Panc1 (cell line): ENCODE results near the gene PIGV.

Source experiments
- CTCF ChIP-seq: fragments of 450-650 bp; IDR thresholded peaks from 2 replicates; pipeline ENCODE4 v1.5.1; 2017; ENCODE audit warnings: mild to moderate bottlenecking
- REST ChIP-seq, 2 experiments: IDR thresholded peaks; 2 replicates each; pipeline ENCODE4 v1.6.1; 2011 to 2012; ENCODE audit warnings: low read depth in 2 of 2, control low read depth in 1 of 2, low read length in 1 of 2, mild to moderate bottlenecking in 1 of 2, moderate library complexity in 1 of 2; ENCODE audit not compliant: insufficient read depth in 1 of 2

- TF ChIP-seq CTCF (no peak), REST (IDR thresholded peaks at IDR 0.05; ENCODE audit: insufficient read depth in 1 of 2, low read depth in 2 of 2, low read length in 1 of 2) (no peak)
These were observed 19.0 kb upstream of the PIGV start for GRCh38 chr1:26768755-26769154.
